Naive B cell (primary cell): ENCODE data around the gene ZBED4. TPM values are rescaled to one million over a fixed set of nuclear protein-coding genes. Genes with fewer than 3 reads are reported as not detected.

Experiments used
- ATAC-seq, 2 donors: fragments of 150-1000 bp; cut with Tn5 transposase; 2 replicates each; pipeline ENCODE4 v1.10.0; 2021; ENCODE audit warnings: low read depth in 2 of 2, mild to moderate bottlenecking in 2 of 2, moderate library complexity in 2 of 2
- DNase-seq: peaks from one replicate; pipeline ENCODE4 v3.0.0; 2022
- H3K27ac Mint-ChIP-seq, 6 donors: one replicate each; pipeline ENCODE4 v1.8.0; 2020 to 2022; ENCODE audit warnings: mild to moderate bottlenecking in 6 of 6, mixed read lengths in 6 of 6, moderate library complexity in 5 of 6, inconsistent platforms in 2 of 6
- H3K27me3 Mint-ChIP-seq, 3 donors: one replicate each; pipeline ENCODE4 v1.8.0; 2021 to 2022; ENCODE audit warnings: mixed read lengths in 3 of 3, mild to moderate bottlenecking in 1 of 3
- H3K36me3 Mint-ChIP-seq, 2 donors: one replicate each; pipeline ENCODE4 v1.8.0; 2020 to 2022; ENCODE audit warnings: mixed read lengths in 2 of 2, inconsistent platforms in 1 of 2, mild to moderate bottlenecking in 1 of 2
- H3K4me1 Mint-ChIP-seq, 3 donors: one replicate each; pipeline ENCODE4 v1.8.0; 2020 to 2022; ENCODE audit warnings: mixed read lengths in 3 of 3, inconsistent platforms in 1 of 3, mild to moderate bottlenecking in 1 of 3, moderate library complexity in 1 of 3
- H3K4me3 Mint-ChIP-seq, 8 donors: one replicate each; pipeline ENCODE4 v1.8.0; 2020 to 2022; ENCODE audit warnings: mild to moderate bottlenecking in 8 of 8, mixed read lengths in 8 of 8, moderate library complexity in 8 of 8, inconsistent platforms in 2 of 8
- H3K9me3 Mint-ChIP-seq, 7 donors: one replicate each; pipeline ENCODE4 v1.8.0; 2020 to 2022; ENCODE audit warnings: mixed read lengths in 7 of 7, mild to moderate bottlenecking in 5 of 7, inconsistent platforms in 2 of 7, moderate library complexity in 1 of 7
- polyA plus RNA-seq, 6 donors: library from polyadenylated mRNA; unstranded; fragments of 300-500 nt; fragmentation: Illumina TruSeq; gene quantifications; one replicate each; pipeline ENCODE4 v1.2.3, GENCODE V29; 2021; ENCODE audit warnings: low read depth in 6 of 6

The ZBED4 gene
- polyA plus RNA-seq, 6 donors from 2014 or later: 3.8 to 10.3 (median 6.1) TPM

DNA sequence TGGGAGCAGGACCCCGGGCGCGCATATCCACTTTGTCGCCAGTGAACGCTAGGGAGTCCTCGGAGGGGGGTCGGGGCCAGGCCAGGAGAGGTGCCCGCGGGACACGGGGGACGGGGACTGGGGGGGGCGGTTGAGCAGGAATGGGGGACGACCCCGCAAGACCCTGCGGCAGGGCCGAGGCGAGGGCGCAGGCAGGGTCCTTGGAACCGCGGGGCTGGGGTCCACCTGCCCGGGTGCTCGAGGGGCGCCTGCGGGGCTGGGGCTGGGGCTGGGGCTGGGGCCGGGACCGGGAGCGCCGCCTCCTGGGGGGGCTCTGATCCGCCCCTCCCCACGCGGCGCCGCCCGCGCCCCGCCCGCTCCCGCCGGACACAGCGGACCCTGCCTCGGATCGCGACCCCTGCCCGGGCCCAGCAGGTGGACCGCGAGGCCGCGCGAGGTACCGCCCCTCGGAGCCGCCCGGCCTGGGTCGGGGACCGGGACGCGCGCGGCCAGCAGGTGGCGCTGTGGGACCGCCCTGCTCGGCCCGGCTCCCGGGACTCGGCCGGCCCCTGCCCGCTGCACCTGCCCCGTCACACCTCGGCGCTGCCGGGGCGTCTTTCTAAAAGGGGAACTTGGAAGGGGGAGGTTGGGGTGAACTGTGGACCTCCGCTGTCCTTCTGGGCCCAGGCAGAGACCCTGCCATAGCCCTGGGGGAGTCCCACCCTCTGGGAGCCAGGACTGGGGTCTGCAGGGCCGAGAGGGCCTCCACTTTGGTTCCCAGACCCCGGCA is 75.8 kb downstream of the ZBED4 start:
- Mint-ChIP-seq H3K4me3 (peak overlapping the region; percentile 58 to 83 (median 80)), H3K27me3 (no peaks in the 10 kb centered on the region), H3K36me3 (no peaks in the 10 kb centered on the region), H3K9me3 (peaks cover 0 to 2% (median 0%) of the 10 kb centered on the region in 7 donors), H3K4me1 (peaks cover 42 to 65% (median 59%) of the 10 kb centered on the region in 3 donors), H3K27ac (peak overlapping the region; percentile 98 to 100 (median 100))
- DNase-seq: peak; percentile 93
- peak; percentile 32 to 44 for ATAC-seq

DNA sequence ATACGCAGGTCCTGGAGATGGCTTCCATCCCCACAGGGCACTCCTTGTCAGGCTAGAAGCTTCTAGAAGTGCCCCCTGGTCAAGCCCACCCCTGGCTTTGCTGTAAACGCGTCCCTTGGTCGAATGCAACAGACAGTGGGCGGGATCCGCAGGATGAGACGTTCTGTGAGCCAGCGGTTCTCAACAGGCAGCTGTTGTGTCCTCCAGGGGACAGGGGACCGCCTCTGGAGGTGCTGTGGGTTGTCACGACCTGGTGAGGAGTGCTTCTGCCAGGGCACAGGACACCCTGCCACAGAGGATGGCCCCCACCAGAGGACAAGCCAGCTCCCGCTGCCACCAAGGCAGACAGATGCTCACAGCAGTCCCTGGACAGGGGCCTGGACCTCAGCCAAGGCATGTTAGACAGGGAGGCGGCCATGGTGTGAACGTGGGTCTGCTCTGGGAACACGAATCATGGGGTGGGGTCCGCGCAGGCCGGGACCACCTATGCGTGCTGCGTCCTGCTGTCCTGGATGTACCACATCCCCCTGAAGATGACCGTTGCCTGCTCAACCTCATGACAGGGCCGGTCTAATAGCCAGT is 76.4 kb downstream of the ZBED4 start:
- ATAC-seq: no peak
- Mint-ChIP-seq H3K27me3 (no peaks in the 10 kb centered on the region), H3K4me3 (peak overlapping the region; percentile 60 to 83 (median 80)), H3K9me3 (peaks cover 0 to 2% (median 0%) of the 10 kb centered on the region in 7 donors), H3K36me3 (no peaks in the 10 kb centered on the region), H3K4me1 (peaks cover 40 to 60% (median 58%) of the 10 kb centered on the region in 3 donors), H3K27ac (peak overlapping the region; percentile 95 to 100 (median 100))
- DNase-seq: no peak

DNA sequence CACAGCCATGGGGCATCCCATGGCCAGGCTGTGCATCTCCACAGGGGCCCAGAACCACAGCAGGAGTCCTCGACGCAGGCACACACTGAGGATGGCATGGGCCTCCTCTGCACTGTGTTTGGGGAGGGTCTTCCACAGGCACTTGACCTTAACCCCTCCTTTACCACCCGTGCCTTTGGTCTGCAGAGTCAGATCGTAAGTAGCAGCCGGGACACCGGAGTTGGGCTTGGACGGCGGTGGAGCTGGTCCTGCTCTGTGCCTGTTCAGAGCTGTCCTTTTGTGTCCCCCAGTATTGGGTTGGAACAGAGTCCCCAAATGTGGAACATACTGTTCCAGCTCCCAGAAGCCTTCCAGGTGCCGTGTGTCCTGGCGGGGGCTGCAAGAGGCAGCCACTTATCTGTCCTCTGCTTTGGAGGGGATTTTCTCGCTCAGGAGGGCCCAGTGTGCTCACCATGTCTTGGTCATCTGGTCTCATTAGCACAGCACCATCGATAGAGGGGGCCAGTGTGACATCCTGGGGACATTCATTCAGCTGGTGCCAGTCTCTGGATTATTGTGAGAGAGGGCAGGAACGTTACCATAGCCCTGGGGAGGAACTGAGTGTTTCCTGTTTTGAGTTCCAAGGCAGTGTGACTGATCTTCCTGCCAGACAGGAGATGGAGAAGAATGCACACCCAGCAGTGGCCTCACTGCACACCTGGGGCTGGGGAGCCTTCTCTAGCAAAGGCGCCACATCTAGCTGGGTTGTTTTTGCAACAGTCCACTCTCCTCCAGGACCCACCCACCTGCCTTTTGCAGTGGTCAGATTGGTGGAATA is 77.2 kb downstream of the ZBED4 start:
- DNase-seq (peak; percentile 92), ATAC-seq (peak; percentile 58 to 61)
- Mint-ChIP-seq H3K4me1 (peaks cover 32 to 54% (median 51%) of the 10 kb centered on the region in 3 donors), H3K27ac (peak overlapping the region; percentile 95 to 100 (median 100)), H3K9me3 (no peaks in the 10 kb centered on the region), H3K4me3 (peak overlapping the region; percentile 60 to 87 (median 81)), H3K27me3 (no peaks in the 10 kb centered on the region), H3K36me3 (no peaks in the 10 kb centered on the region)

DNA sequence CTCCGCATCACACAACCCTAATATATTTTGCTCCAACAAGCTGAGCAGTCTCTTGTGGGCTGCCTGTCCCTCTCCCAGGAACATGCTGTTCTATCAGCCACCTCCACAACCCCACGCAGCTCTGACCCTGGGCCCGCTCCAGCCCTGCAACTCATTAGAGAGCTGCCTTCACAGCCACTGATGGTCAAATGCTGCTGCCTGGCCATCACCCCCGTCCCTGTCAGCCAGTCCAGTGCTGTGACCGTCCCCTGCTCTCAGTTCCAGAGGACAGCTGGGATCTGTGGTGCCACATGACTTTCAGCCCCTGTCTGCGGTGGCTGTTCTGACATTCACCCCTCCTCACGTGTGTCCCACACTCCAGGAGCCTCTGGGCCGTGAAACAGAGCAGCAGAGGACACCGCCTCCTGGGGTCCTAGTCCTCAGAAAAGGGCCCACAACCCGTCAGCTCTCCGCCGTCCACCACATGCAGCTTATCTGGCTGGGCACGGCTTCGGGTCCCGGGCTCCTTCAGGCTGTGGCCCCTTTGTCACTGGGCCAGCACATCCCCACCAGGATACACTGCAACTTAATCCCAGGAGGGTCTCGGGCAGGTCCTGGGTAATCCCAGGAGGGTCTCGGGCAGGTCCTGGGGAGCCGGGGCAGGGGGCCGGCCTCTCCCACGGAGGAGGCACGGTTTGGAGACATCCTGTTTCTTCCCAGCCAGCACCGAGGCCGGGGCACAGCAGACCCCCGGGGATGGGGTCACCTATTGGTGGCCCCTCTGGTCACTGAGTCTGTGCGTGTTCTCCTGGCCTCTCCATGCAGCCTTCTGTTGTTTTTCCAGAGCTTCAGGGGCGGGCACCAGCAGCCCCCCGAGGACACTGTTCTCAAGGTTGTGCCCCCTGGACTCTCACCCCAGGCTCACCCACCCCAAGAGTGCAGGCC is 79.9 kb downstream of the ZBED4 start:
- Mint-ChIP-seq H3K4me1 (peaks cover 27 to 55% (median 50%) of the 10 kb centered on the region in 3 donors), H3K27me3 (no peaks in the 10 kb centered on the region), H3K4me3 (peak overlapping the region; percentile 67 to 92 (median 84)), H3K9me3 (no peaks in the 10 kb centered on the region), H3K36me3 (no peaks in the 10 kb centered on the region), H3K27ac (peak overlapping the region; percentile 95 to 99 (median 98))
- DNase-seq (no peak), ATAC-seq (no peak)

DNA sequence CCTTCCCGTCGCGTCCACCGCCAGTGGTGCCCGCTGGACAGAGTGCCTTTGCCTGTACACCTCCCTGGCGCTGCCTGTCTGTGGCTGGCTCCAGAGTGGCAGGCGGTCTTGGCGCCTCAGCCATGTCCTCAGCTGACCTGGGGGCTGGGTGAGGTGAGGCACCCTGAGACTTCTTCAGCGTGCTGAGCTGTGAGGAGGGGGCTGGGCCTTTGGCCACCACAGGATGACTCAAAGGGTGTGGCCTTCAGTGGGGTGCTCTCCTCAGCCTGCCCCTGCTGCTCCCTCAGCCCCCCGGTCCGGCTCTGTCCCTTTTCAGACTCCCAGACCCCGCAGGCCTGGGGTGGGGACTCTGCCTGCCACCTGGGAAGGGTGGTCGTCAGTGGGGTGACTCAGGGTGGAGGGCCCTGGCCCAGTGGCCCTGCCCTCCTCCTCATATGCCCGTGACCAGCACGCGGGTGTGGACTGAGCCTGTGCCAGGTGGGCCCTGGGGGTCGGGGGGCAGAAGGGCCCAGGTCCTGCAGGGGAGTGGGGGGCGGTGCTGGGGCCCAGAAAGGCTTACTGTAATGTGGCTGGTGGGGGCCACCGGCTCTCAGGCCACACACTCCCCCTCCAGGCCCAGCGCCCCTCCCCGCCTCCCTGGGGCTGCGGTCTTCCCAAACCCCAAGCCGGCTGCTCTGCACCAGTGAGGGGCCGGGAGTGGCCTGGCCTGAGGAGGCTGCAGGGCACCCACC is 80.7 kb downstream of the ZBED4 start:
- Mint-ChIP-seq H3K27me3 (no peaks in the 10 kb centered on the region), H3K4me3 (peak overlapping the region; percentile 67 to 90 (median 83)), H3K4me1 (peaks cover 27 to 55% (median 50%) of the 10 kb centered on the region in 3 donors), H3K36me3 (no peaks in the 10 kb centered on the region), H3K27ac (peak overlapping the region; percentile 82 to 99 (median 95)), H3K9me3 (peaks cover 0 to 3% (median 0%) of the 10 kb centered on the region in 7 donors)
- ATAC-seq (no peak), DNase-seq (peak; percentile 62)

DNA sequence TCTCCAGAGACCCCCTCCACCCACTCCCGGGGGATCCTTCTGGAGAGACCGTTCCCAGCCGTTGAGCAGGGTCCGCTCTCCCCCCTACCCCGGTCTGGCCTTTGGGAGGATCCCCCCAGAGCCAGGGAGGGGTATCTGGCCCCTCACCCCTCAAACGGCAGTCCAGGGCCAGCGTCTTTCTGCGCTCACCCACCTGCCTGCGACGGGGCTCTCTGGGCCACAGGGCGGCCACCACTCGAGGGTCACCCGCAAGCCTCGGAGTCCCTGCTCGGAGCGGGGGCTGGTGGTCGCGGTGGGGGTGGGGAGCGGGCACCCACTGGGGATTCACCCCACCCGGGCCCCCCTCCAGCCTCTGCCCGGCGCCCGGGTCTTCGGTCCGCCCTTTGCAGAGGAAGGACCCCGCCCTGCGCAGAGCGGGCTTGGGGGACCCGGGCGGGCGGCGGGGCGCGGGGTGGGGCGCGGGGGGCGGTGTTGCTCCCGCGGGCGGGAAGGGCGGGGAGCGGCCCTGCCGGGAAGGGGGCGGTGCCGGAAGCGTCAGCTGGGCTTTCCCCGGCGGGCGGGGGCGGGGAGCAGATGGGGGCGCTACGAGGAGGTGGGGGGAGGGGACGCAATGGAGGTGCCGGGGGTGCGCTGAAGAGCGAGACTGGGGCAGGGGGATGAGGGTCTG is 81.4 kb downstream of the ZBED4 start:
- Mint-ChIP-seq H3K9me3 (peaks cover 0 to 5% (median 0%) of the 10 kb centered on the region in 7 donors), H3K36me3 (no peaks in the 10 kb centered on the region), H3K4me1 (peaks cover 25 to 52% (median 46%) of the 10 kb centered on the region in 3 donors)

DNA sequence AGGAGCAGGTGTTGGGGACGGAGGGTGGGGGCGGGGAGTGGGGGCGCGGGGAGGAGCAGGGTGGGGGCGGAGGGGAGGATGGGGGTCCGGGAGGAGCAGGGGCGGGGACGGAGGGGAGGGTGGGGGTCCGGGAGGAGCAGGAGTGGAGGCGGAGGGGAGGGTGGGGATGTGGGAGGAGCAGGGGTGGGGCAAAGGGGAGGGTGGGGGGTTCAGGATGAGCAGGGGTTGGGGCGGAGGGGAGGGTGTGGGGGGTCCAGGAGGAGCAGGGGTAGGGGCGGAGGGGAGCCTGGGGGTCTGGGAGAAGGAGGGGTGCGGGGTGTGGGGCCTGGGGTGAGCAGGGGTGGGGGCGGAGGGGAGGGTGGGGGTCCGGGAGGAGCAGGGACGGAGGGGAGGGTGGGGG is 81.9 kb downstream of the ZBED4 start:
- peak overlapping the region; percentile 67 to 88 (median 76) for H3K4me3 Mint-ChIP-seq
- no peaks in the 10 kb centered on the region for H3K36me3 Mint-ChIP-seq
- peaks cover 20 to 47% (median 40%) of the 10 kb centered on the region in 3 donors for H3K4me1 Mint-ChIP-seq
- H3K27ac Mint-ChIP-seq: peak overlapping the region; percentile 52 to 96 (median 94)
- H3K9me3 Mint-ChIP-seq: peaks cover 0 to 5% (median 0%) of the 10 kb centered on the region in 7 donors
- no peak for DNase-seq
- no peaks in the 10 kb centered on the region for H3K27me3 Mint-ChIP-seq
- no peak for ATAC-seq

More for the DNA sequence above, 81.4 kb downstream of the ZBED4 start:
- no peaks in the 10 kb centered on the region for H3K27me3 Mint-ChIP-seq
- peak overlapping the region; percentile 67 to 90 (median 83) for H3K4me3 Mint-ChIP-seq
- peak overlapping the region in 4 of 6 donors; percentile 68 to 99 (median 95) for H3K27ac Mint-ChIP-seq
- DNase-seq (peak; percentile 85), ATAC-seq (peak; percentile 10 to 20)

DNA sequence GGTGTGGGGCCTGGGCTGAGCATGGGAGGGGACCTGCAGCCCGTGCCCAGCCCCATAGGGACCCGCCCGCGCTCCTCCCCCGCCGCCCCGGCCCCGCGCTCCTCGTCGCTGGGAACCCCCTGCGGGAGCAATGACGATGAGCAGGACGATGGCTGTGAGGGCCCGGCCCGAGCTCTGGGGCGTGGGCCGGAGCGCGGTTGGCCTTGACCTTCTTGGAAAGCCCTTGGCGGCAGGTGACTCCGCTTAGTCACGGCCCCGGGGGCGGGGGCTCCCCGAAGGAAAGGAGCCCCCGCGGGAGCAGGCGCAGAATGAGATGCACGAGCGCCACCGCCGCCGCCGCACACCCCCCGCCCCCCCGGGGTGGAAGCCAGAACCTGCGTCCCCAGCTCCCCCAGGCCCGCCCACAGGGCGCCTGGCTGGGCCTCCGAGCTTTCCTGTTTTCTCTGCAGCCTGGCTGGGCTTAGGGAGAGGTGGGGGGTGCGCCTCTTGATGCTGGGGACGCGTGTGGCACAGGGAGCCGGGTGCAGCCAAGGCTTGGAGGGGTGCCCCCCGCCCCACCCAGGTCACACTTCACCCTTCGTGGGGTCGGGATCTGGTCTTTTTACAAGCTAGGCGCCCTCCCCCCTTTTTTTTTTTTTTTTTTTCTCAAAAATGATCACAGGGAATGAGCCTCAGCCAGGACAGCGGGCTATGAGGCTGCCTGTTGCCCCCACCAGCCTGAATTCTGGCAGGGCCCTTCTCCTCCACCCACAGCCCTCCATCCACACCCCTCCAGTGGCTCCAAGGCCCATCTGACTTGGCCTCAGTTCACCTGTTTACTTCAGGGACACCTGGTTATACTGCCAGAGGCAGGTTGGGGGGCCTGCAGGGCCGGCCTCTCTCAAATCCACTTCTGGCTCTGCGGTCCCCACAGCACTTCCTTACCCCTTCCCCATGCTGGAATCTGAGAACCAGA is 82.7 kb downstream of the ZBED4 start:
- ATAC-seq (peak; percentile 71 to 74), DNase-seq (peak; percentile 96)
- Mint-ChIP-seq H3K4me3 (peak overlapping the region; percentile 67 to 88 (median 75)), H3K36me3 (no peaks in the 10 kb centered on the region), H3K9me3 (peaks cover 0 to 5% (median 1%) of the 10 kb centered on the region in 7 donors), H3K4me1 (peaks cover 16 to 45% (median 33%) of the 10 kb centered on the region in 3 donors), H3K27me3 (no peaks in the 10 kb centered on the region), H3K27ac (peak overlapping the region; percentile 87 to 96 (median 95))

DNA sequence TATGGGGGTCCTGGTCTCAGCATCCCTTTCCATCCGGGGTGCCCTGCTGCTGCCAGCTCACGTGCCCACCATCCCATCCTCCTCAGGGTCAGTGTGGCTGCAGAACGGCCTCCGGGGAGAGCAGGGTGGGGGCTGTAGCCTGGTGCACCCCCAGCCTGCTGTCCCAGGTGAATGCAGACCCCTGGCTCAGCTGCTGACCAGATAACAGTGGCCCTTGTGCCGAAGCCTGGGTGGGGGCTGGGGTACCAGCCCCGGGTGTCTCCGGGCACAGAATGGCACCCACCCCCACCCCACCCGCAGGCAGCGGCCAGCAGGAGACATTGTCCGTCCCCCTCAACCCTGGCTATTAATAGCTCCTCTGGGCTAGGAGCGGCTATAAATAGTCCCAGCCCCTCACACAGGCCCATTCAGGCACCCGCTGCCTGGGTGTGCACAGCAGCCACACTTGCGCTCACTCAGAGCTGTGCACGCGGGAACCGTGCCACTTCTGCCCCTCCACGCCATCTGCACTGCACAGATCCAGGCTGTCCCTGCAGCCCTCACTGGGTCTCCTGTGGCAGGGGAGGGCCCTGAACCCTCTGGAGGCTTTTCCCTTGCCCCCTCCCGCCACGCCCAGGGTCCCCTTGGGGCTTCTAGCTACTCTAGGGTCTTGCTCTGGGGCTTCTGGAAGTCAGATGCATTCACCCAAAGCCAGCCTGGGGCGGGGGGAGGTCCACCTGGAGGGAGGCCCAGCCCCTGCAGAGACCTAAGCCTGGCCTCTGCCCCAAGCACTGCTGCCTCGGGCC is 83.5 kb downstream of the ZBED4 start:
- Mint-ChIP-seq H3K36me3 (no peaks in the 10 kb centered on the region), H3K9me3 (peaks cover 0 to 5% (median 2%) of the 10 kb centered on the region in 7 donors), H3K27ac (peak overlapping the region; percentile 87 to 96 (median 94)), H3K4me1 (peaks cover 16 to 45% (median 27%) of the 10 kb centered on the region in 3 donors), H3K27me3 (no peaks in the 10 kb centered on the region), H3K4me3 (peak overlapping the region; percentile 59 to 88 (median 72))
- ATAC-seq: no peak
- no peak for DNase-seq
